Stomach (tissue), 9 donors: ENCODE results near the gene KCNMB4. TPM values are rescaled to one million over a fixed set of nuclear protein-coding genes. Genes with fewer than 3 reads are reported as not detected.

Experiments
- DNase-seq, 2 donors: peaks; one replicate each; pipeline versions ENCODE4 v3.0.0 to v3.0.0-alpha.2; 2013 to 2019
- H3K27ac ChIP-seq, 5 donors: fragments of 200-600 bp in 4 of 5; sonication (generic) in 4 of 5; one replicate each; pipeline ENCODE4 v1.5.1; 2013 to 2019; ENCODE audit warnings: mild to moderate bottlenecking in 1 of 5, moderate library complexity in 1 of 5
- H3K27me3 ChIP-seq, 3 donors: fragments of 200-600 bp; sonication (generic); one replicate each; pipeline ENCODE4 v1.5.1; 2017 to 2019; ENCODE audit warnings: mixed run types in 1 of 3
- H3K36me3 ChIP-seq, 4 donors: fragments of 200-600 bp; sonication (generic); 1 replicate in 3 of 4; 2 replicates in 1 of 4; pipeline ENCODE4 v1.5.1; 2016 to 2019
- H3K4me1 ChIP-seq, 4 donors: fragments of 200-600 bp; sonication (generic); one replicate each; pipeline ENCODE4 v1.5.1; 2016 to 2019
- H3K4me3 ChIP-seq, 4 donors: fragments of 200-600 bp; sonication (generic) in 3 of 4; one replicate each; pipeline ENCODE4 v1.5.1; 2016 to 2019; ENCODE audit warnings: mild to moderate bottlenecking in 1 of 4
- H3K9me3 ChIP-seq, 4 donors: fragments of 200-600 bp; sonication (generic); one replicate each; pipeline ENCODE4 v1.5.1; 2016 to 2019
- EP300 ChIP-seq: sonication (generic); formaldehyde crosslinking; IDR thresholded peaks from one replicate; pipeline ENCODE4 v1.6.1; 2017; ENCODE audit warnings: antibody characterized with exemption
- POLR2A ChIP-seq, 4 donors: fragments of 450-650 bp; IDR thresholded peaks; one replicate each; pipeline ENCODE4 v1.6.1; 2016; ENCODE audit warnings: antibody characterized with exemption in 4 of 4, control low read depth in 2 of 4, mild to moderate bottlenecking in 1 of 4, moderate library complexity in 1 of 4
- POLR2AphosphoS5 ChIP-seq, 3 donors: sonication (generic); formaldehyde crosslinking; IDR thresholded peaks; one replicate each; pipeline ENCODE4 v1.6.1; 2016; ENCODE audit warnings: antibody characterized with exemption in 3 of 3
- WGBS, 5 donors: extraction: QIAGEN DNeasy Blood & Tissue Kit in 3 of 5; methylation state at CpG; one replicate each; pipeline versions ENCODE4 v1.1.5 to v1.1.7; 2013 to 2018; 5-methylcytosine and 5-hydroxymethylcytosine counted together
- intact Hi-C: fragments of 100-400 bp; cut with DNase I; formaldehyde crosslinking; loops from one replicate; pipeline ENCODE4 v1.15.1; 2023; ENCODE audit warnings: low total_unique reads
- polyA plus RNA-seq, 3 donors: library from polyadenylated mRNA; stranded (reverse); fragments of 200-250 nt; gene quantifications; one replicate each; pipeline ENCODE4 v1.2.3, GENCODE V29; 2013
- total RNA-seq, 5 donors: library from RNA; depleted of rRNA; stranded (reverse); fragments of >200 nt; gene quantifications; one replicate each; pipeline versions ENCODE4 v1.1.0 to v1.2.3, GENCODE V29; 2014 to 2016
- TF ChIP-seq, protein P1 (sequence below), 7 experiments: fragments of 450-650 bp in 4 of 7; fragments of 200-600 bp in 3 of 7; sonication (generic) in 3 of 7; IDR thresholded peaks; one replicate each; pipeline ENCODE4 v1.5.1; 2016 to 2019; ENCODE audit warnings: antibody characterized with exemption in 7 of 7, control low read depth in 2 of 7, mild to moderate bottlenecking in 1 of 7
- donor health status: healthy with polysubstance abuse.
- donor health status: Bipolar disorder and iron deficiency.
- donor health status: healthy.

The KCNMB4 gene
- total and polyA plus RNA-seq, 8 donors = under 0.01 to 6.2 (median 2.0) TPM; not detected in 2

GRCh38 chr12:70334742-70335141 lies 31.3 kb upstream of the KCNMB4 start:
- H3K4me3 ChIP-seq = no peak overlapping the region
- no peak overlapping the region for H3K27ac ChIP-seq
- WGBS, 5 donors = 95 to 98% (median 97%) methylated on average over 8 of the region's 8 CpGs
- H3K27me3 ChIP-seq = no peaks in the 10 kb centered on the region
- intact Hi-C loops = no loop called here
- no peak for DNase-seq
- H3K4me1 ChIP-seq = no peaks in the 10 kb centered on the region
- peaks cover 13 to 58% (median 43%) of the 10 kb centered on the region in 4 donors for H3K36me3 ChIP-seq
- no peak for TF ChIP-seq EP300
- TF ChIP-seq POLR2AphosphoS5 (IDR thresholded peaks at IDR 0.05) = no peak
- TF ChIP-seq, protein P1, sequence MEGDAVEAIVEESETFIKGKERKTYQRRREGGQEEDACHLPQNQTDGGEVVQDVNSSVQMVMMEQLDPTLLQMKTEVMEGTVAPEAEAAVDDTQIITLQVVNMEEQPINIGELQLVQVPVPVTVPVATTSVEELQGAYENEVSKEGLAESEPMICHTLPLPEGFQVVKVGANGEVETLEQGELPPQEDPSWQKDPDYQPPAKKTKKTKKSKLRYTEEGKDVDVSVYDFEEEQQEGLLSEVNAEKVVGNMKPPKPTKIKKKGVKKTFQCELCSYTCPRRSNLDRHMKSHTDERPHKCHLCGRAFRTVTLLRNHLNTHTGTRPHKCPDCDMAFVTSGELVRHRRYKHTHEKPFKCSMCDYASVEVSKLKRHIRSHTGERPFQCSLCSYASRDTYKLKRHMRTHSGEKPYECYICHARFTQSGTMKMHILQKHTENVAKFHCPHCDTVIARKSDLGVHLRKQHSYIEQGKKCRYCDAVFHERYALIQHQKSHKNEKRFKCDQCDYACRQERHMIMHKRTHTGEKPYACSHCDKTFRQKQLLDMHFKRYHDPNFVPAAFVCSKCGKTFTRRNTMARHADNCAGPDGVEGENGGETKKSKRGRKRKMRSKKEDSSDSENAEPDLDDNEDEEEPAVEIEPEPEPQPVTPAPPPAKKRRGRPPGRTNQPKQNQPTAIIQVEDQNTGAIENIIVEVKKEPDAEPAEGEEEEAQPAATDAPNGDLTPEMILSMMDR (IDR thresholded peaks at IDR 0.05) = no peak
- no peak for TF ChIP-seq POLR2A (IDR thresholded peaks at IDR 0.05)
- H3K9me3 ChIP-seq = no peaks in the 10 kb centered on the region

DNA sequence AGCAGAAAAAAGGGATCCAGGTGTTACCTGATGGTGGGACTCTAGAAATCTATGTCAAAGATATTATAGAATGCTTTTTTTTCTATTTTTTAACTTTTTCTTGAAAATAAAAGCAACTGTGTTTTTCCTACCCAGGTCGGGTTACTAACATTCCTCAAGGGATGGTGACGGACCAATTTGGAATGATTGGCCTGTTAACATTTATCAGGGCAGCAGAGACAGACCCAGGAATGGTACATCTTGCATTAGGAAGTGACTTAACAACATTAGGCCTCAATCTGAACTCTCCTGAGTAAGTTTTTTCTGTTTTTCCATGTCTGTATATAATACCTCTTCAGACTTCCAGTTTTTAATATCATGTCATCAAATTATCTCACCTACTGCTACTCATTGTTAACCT lies 27.6 kb upstream of the KCNMB4 start:
- Histone ChIP-seq H3K36me3 (peaks cover 28 to 88% (median 77%) of the 10 kb centered on the region in 4 donors), H3K27ac (no peak overlapping the region)
- TF ChIP-seq EP300 = no peak
- TF ChIP-seq, protein P1 (IDR thresholded peaks at IDR 0.05) = no peak
- TF ChIP-seq POLR2A (IDR thresholded peaks at IDR 0.05) = no peak
- no peak for TF ChIP-seq POLR2AphosphoS5 (IDR thresholded peaks at IDR 0.05)

DNA sequence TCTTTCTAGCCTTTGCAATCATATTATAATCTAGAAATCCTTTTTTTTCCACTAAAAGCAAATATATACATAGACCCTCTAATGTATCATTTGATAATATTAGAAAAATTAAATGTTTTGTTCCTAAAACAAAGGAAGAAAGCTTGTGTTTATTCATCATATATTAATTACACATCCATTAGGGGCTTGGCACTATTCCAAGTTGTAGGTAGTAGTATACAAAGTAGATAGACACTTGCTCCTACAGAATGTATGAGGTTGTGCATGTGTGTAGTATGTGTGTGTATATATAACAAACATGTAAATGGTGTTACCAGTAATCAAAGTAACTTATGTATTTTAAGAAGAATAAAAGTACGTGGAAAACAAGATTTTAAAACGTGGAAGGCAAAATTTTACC lies 15.0 kb upstream of the KCNMB4 start:
- H3K27me3 ChIP-seq = no peaks in the 10 kb centered on the region
- H3K36me3 ChIP-seq = peaks cover 13 to 47% (median 43%) of the 10 kb centered on the region in 4 donors
- H3K9me3 ChIP-seq = no peaks in the 10 kb centered on the region
- no peak for DNase-seq
- no peaks in the 10 kb centered on the region for H3K4me1 ChIP-seq
- TF ChIP-seq POLR2AphosphoS5 (IDR thresholded peaks at IDR 0.05) (no peak), EP300 (no peak), POLR2A (IDR thresholded peaks at IDR 0.05) (no peak)
- TF ChIP-seq, protein P1 (IDR thresholded peaks at IDR 0.05) = no peak
- no peak overlapping the region for H3K4me3 ChIP-seq
- intact Hi-C loops = no loop called here
- H3K27ac ChIP-seq = no peak overlapping the region
- 92 to 100% (median 95%) methylated on average over 2 of the region's 2 CpGs for WGBS, 5 donors

More for the DNA sequence above, 27.6 kb upstream of the KCNMB4 start:
- Histone ChIP-seq H3K4me1 (no peaks in the 10 kb centered on the region), H3K27me3 (no peaks in the 10 kb centered on the region), H3K9me3 (no peaks in the 10 kb centered on the region), H3K4me3 (no peak overlapping the region)
- 90 to 97% (median 94%) methylated on average over 2 of the region's 2 CpGs for WGBS, 5 donors
- intact Hi-C loops = no loop called here
- DNase-seq = no peak

DNA sequence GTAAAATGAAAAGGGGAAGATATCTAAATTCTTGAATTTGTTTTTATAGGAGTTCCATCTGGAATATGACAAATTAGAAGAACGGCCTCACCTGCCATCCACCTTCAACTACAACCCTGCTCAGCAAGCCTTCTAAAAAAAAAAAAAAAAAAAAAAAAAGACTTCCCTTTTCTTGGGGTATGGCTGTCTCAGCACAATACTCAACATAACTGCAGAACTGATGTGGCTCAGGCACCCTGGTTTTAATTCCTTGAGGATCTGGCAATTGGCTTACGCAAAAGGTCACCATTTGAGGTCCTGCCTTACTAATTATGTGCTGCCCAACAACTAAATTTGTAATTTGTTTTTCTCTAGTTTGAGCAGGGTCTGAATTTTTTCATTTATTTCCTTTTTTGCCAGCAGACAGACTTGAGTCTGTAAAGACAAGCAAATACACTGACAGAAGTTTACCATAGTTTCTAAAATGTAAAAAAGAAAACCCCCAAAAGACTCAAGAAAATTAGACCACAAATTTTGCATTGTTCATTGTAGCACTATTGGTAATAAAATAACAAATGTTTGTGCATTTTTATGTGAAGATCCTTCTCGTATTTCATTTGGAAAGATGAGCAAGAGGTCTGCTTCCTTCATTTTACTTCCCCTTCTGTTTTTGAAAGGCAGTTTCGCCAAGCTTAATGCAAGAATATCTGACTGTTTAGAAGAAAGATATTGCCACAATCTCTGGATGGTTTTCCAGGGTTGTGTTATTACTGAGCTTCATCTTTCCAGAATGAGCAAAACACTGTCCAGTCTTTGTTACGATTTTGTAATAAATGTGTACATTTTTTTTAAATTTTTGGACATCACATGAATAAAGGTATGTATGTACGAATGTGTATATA lies 12.1 kb upstream of the KCNMB4 start:
- intact Hi-C loops = no loop called here
- TF ChIP-seq POLR2AphosphoS5 (IDR thresholded peaks at IDR 0.05) = no peak
- Histone ChIP-seq H3K9me3 (no peaks in the 10 kb centered on the region), H3K4me3 (no peak overlapping the region), H3K27ac (no peak overlapping the region), H3K27me3 (no peaks in the 10 kb centered on the region), H3K4me1 (no peaks in the 10 kb centered on the region), H3K36me3 (peaks cover 7 to 26% (median 23%) of the 10 kb centered on the region in 4 donors)
- no peak for DNase-seq
- WGBS, 5 donors = 90 to 94% (median 93%) methylated on average over 6 of the region's 6 CpGs

- no peak overlapping the region for H3K4me3 ChIP-seq
Measured at GRCh38 chr12:70354787-70355186, 11.3 kb upstream of the KCNMB4 start.

More at GRCh38 chr12:70354787-70355186, 11.3 kb upstream of the KCNMB4 start:
- no peak for DNase-seq
- Histone ChIP-seq H3K27me3 (no peaks in the 10 kb centered on the region), H3K36me3 (peaks cover 7 to 26% (median 22%) of the 10 kb centered on the region in 4 donors), H3K27ac (no peak overlapping the region), H3K9me3 (no peaks in the 10 kb centered on the region), H3K4me1 (no peaks in the 10 kb centered on the region)
- intact Hi-C loops = no loop called here
- 78 to 87% (median 85%) methylated on average over 3 of the region's 3 CpGs for WGBS, 5 donors
- TF ChIP-seq, protein P1 (IDR thresholded peaks at IDR 0.05) = no peak
- TF ChIP-seq POLR2AphosphoS5 (IDR thresholded peaks at IDR 0.05) = no peak
- TF ChIP-seq POLR2A (IDR thresholded peaks at IDR 0.05) = no peak
- no peak for TF ChIP-seq EP300
